HL-60/S4 treated with retinoic acid at 250 ng/mL for 4 days and 3 days (cell line): Measurements from ENCODE around the gene SERP2.

Experiments used
- in situ Hi-C: fragments of 300-500 bp; cut with MboI; formaldehyde crosslinking; loops from 2 replicates; pipeline ENCODE4 v1.7.0; 2022; ENCODE audit warnings: low sequenced_read_pairs

Gene SERP2

DNA sequence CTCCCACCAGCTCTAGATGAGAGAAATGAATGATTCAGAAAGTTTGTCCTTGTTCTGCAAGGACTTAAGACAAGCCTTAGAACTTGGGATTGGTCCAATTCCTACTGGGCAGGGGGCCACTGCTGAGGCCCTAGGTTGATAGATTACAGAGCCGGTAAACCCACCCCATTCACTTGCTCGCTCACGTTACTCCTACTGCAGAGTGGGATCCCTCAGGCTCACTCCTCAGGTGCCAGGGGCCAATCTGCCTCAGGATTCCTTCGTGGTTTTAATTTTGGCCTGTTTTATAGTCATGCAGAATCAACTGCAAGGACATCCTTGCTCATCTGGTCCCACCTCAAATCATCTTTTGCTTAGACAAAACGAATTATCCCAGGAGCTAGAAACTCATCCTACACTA, 59.0 kb downstream of the SERP2 start:
- in situ Hi-C loops, result loop anchor here (10.0 to 25.0 kb wide), 2 partner anchors 370 to 518 kb away; no protein-coding TSS in a partner anchor

DNA sequence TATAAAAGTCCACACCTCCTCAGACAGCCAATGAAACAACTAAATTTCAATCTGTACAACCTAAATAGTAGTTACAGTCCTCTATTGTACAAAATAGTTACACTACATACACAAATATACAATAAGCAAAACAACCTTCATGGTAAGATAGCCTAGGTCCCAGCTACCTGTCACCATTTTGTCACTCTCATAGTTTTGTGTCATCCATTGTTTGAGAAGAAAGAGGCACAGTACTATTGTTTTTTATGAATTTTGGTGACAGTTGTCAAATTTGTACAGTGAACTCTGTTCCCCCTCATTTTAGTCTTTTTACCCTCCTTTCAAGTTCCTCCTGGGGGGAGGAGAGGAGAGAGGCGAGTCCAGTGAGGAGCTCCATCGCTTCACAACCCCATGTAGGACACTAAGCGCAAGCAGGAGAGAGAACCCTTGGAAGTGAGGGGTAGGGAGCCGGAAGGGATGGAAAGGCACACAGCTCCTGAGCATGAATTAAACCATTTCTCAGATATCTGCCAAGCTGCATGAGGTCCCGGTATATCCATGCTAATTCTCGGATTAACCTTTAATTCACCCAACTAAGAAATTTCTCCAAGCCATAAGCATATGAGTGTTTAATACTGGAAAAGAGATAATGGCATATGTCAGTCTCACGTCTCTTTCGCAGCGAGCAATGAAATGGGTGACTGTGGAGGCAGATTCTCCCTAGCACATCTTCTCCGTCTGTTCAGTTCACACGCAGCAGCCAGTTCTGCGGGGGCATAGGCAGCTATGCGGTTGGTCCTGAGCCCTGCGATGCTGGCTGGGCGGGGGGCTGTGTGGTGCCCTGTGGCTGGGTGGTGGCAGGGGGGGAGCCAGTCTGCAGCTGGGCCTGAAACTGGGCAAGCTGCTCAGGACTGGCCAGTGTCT, 60.5 kb downstream of the SERP2 start:
- in situ Hi-C loops, result loop anchor here (10.0 to 25.0 kb wide), 2 partner anchors 372 to 519 kb away; no protein-coding TSS in a partner anchor

DNA sequence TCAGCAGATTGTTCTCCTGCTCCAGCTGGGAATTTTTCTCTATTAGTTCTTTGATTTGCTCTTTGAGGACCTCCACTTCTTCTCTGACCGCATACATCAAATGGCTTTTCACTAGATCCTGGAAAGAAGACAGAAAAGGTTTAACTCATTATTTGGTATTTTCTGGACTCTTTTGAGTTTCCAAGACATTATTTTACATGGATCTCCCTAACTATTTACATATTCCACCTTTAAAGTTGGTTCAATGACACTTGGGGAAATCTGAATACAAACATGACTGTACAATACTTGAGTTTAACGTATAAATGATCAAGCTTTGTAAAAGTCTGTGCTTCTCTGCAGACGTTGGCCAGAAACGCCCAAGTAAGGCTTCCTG, 61.1 kb downstream of the SERP2 start:
- in situ Hi-C loops, result loop anchor here (10.0 to 25.0 kb wide), 2 partner anchors 372 to 520 kb away; no protein-coding TSS in a partner anchor

DNA sequence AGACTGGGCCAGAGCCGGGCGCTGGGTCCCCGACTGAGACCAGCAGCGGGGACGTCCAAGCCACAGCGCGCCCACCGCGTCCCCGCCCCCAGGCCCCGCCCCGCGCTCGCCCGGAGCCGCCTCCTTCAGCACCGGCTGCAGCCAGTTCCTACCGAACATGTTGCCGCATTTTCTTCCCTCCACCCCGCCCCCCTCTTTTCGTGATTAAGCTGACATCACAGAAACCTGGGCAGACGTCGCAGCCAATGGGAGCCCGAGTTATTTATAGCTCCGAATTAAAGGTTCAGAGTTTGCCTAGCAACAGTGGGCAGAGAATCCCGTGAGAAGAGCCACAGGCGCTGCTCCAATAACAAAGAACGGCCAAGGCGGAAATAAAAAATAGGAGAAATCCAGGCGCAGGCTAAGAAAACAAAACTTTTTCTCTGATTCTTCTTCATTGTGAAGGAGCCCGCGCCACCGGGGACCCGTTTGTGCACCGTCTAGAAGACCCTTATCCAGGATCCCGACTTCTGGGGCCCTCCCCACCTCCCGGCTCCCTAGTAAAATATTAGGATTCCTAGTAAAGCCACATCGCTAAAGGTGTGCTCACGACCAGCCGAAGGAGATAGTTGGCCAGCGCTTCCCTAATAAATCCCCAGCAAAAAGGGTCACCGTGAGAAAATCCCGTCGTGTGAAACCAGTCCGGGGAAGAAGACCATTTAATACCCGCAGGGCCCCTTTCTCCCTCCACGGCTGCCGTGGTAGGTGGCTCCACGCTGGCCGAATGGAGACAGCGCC, 61.7 kb downstream of the SERP2 start:
- in situ Hi-C loops, result loop anchor here (10.0 to 25.0 kb wide), 2 partner anchors 373 to 521 kb away; no protein-coding TSS in a partner anchor

DNA sequence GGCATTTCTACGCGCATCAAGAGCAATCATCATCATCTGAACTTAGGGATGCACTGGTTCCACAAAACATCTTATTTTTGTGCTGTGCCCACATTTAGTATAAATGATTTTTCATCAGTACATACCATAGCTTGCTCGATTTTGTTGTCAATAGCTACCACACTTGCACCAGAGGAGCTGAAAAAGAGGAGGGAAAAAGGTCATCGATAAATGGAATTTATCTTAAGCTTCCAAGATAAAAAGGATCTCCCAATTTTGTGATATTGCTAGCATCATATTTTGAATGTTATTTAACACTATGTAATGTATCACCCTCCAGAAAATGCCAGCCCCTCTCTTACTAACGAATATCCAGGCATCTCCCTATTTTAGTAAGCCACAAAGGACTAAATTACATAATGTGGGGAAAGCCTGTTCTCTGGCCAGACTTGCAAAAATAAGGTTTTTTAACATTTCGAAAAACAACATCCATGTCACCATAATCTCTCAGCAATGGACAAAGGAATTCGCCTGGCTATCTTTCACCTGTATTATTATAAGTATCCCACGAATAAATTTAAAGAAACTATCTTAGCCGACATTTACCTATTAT, 62.4 kb downstream of the SERP2 start:
- in situ Hi-C loops, result loop anchor here (10.0 to 25.0 kb wide), 2 partner anchors 374 to 521 kb away; no protein-coding TSS in a partner anchor

DNA sequence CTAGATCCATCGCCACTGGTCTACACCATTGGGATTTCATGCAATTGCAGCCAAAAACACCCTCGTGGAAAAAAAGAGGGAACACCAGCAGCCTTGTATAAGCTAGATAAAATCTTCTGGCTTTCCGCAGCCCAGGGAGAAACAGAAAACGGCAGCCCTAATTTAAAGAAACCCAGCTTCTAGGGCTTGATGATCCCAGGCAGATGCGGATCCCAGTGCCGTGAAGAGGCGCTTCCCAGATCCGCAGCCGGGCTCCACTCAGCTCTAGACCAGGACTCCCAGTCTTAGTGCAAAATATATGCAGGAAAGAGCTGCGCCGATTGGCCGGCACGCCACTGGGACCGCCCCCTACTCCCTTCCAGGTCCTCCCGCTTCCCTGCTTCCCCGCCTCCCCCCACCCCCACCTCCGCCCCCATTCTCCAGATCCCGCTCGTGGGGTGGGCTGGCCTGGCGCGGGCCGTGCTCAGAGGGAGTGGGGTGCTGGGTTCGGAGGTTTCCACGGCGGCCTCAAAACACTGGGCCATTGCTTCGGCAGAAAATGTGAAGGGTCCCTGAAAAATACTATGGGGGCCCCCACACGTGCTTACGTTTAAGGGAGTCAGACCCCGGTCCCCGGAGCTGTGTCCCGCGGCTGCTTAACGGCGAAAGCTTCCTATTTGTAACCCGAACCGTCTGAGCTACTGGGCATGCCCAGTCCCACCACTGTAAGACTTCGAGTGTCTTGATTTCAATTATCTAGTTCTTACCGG, 63.1 kb downstream of the SERP2 start:
- in situ Hi-C loops, result loop anchor here (10.0 to 25.0 kb wide), 2 partner anchors 374 to 522 kb away; no protein-coding TSS in a partner anchor

DNA sequence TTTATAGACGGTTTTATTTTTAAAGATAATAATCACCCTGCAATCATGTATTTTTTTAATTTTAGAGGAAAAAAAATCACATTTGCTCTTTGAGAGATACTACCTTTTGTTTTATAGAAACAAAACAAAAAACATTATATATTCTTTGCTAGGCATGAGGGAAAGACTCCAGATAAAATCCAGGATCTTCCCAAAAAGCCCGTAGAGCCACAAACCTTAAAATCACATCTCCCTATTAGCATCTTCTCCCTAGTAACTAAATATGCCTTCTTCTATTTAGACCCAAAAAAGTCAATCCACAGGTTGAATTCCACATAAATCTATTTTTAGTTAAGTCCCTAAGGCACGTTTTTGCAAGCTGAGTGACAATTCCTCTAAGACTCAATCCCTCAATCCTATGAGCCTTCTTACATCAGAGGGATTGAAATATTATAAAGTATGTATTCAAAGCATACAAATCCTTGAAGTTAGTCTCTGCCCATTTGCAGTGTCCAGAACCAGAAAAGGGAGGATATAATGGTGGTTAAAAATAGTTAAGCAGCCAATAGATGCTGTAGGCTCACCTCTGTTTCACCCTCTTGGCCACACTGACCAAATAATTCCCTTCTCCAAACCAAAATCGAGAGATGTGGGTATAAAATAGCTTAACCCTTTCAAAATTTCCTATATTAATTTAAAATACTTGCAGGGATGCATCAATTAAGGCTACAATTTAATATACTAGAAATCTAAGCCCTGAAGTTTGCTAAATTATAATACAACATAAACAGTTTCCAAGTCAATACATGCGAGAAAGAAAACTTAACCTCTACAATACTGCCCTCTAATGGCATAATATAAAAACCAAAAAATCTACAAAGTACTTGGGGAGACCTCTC, 64.0 kb downstream of the SERP2 start:
- in situ Hi-C loops, result loop anchor here (10.0 to 25.0 kb wide), 2 partner anchors 375 to 523 kb away; no protein-coding TSS in a partner anchor

DNA sequence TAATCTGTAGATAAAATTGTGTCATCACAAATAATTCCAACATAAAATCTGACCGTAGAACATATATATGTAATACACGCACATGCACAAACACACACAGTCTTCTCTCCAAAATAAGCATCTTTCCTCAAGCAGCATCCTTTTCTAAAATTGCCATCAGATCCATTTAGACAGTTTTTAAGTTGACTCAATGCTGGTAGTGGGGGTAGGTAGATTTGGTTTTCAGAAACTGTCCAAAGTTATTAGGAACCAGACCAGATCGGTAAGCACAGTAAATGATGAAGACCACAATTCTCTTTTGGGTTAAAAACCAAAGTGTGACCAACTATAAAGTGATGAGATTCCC, 64.6 kb downstream of the SERP2 start:
- in situ Hi-C loops, result loop anchor here (10.0 to 25.0 kb wide), 2 partner anchors 376 to 523 kb away; no protein-coding TSS in a partner anchor

DNA sequence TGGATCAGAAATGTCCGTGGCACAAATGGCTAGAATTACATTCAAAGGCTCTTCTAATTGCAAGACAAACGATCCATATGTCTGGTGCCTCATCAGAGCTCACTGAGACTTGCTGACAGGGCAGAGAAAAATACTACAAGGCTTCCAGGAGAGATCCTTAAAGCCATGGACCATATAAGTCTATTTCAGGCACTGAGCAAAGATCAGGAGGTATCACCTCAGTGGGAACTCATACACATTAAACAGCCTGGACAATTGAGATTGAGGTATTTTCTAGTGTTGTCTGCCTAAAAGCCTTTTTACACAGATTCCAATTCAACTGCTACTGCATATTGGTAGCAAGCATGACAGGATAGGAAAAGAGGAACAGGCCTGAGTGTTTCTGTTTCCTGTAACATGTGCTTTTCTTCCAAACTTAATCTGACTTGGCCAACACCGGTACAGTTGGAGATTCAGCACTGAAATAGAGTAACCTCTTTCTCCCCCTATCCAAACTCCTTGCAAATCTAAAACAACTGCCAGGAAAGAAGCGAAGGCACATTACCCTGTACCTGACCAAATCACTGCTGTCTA, 65.9 kb downstream of the SERP2 start:
- in situ Hi-C loops, result loop anchor here (10.0 to 25.0 kb wide), 2 partner anchors 377 to 525 kb away; no protein-coding TSS in a partner anchor

DNA sequence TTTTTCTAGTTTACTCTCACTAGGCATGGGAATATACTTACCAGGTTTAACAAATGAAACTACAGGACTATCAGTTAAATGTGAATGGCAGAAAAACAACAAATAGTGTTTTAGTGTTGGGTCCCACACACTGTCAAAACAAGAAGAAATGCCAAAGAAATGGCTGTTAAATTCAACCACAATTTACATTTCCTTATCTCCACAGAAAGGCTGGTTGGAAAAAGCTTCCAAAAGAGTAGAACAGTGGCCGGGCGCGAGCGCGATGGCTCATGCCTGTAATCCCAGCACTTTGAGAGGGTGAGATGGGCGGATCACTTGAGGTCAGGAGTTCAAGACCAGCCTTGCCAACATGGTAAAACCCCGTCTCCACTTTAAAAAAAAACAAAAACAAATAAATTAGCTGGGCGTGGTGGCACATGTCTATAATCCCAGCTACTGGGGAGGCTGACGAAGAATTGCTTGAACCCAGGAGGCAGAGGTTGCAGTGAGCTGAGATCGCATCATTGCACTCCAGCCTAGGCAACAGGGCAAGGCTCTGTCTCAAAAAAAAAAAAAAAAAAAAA, 66.5 kb downstream of the SERP2 start:
- in situ Hi-C loops, result loop anchor here (25.0 kb wide), 1 partner anchor 378 kb away; no protein-coding TSS in a partner anchor
